ENCODE results near the gene LPP. TPM values are rescaled to one million over a fixed set of nuclear protein-coding genes. Genes with fewer than 3 reads are reported as not detected.

LPP gene
- polyA plus RNA-seq, 1 donor (not counting 4 experiments of a cell fraction or from before 2014, with no cell fraction given) = 16.0 TPM

DNA sequence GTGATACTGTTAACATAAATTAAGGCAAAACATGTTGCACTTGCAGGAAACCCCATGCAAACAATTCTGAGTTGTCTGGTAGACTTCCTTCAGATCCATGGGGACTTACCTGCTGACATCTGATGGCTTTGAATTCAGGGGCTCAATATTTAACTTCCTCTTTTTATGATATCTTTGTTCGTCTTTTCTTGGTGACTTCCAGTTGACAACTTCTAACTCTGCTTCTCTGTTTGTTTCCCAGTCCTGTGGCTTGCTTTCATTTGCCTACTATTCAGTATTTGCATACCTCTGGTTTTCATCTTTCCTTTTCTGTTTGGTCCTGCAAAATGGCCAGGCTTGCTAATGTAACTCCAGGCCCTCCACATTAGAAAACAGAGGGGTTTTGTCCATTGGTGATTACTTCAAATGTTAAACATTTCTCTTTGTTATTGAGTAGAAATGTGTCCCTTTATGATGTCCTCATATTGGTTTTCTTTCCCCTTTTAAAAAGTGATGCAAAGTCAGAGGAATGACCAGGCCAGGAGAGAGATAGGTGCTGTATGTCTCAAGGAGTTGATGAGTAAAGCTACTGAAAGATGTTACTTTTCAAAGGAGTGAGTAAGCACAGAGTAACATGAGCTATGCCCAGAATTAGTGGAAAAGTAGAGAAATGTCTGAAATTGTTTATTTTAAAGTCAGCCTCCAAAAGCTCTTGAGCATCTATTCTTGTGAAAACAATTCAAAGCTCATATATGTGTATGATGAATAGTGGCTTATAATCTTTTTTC is 335.9 kb downstream of the LPP start:
- FAIRE-seq = no peak

DNA sequence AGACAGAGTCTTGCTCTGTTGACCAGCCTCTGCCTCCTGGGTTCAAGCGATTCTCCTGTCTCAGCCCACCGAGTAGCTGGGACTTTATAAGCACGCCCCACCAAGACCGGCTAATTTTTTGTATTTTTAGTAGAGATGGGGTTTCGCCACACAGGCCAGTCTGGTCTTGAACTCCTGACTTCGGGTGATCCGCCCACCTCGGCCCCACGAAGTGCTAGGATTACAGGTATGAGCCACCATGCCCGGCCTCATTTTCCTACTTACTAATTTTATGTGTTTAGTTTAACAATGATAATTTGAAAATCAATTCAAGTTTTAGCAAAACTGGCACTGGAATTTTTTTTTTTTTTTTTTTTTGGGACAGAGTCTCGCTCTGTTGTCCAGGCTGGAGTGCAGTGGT is 336.5 kb downstream of the LPP start:
- H3K4me3 ChIP-seq (ENCODE audit: control insufficient read depth in 2 of 3, extremely low read depth in 1 of 3, insufficient read depth in 2 of 3, low read depth in 1 of 3, low read length in 3 of 3) = no peak overlapping the region
- no peaks in the 10 kb centered on the region for H3K79me2 ChIP-seq (ENCODE audit: control insufficient read depth, insufficient read depth, low read length)
- no peak overlapping the region for H3K9ac ChIP-seq (ENCODE audit: control insufficient read depth, extremely low read depth, insufficient read depth, low read length)
- no peaks in the 10 kb centered on the region for H3K9me1 ChIP-seq (ENCODE audit: control insufficient read depth, extremely low read depth, insufficient read depth, low read length)
- no peaks in the 10 kb centered on the region for H4K20me1 ChIP-seq (ENCODE audit: control insufficient read depth, extremely low read depth, insufficient read depth, low read length)
- no peak overlapping the region for H3K4me2 ChIP-seq (ENCODE audit: control insufficient read depth, extremely low read depth, insufficient read depth, low read depth, low read length)
- H3K27me3 ChIP-seq (ENCODE audit: control insufficient read depth, extremely low read depth, insufficient read depth, low read length) = no peaks in the 10 kb centered on the region
- no peaks in the 10 kb centered on the region for H3K36me3 ChIP-seq (ENCODE audit: control insufficient read depth in 2 of 2, extremely low read depth in 1 of 2, insufficient read depth in 2 of 2, low read length in 2 of 2)
- FAIRE-seq (no peak), DNase-seq (ENCODE audit: low read depth, low spot score) (no peak)
- H2AFZ ChIP-seq (ENCODE audit: control insufficient read depth, low read length) = no peak overlapping the region
- H3K9me3 ChIP-seq (ENCODE audit: control insufficient read depth, low read depth, low read length) = no peaks in the 10 kb centered on the region
- H3K4me1 ChIP-seq (ENCODE audit: control insufficient read depth, extremely low read depth, insufficient read depth, low read length) = peaks cover 4% of the 10 kb centered on the region
- no peak overlapping the region for H3K27ac ChIP-seq (ENCODE audit: control insufficient read depth, insufficient read depth, low read length)
- TF ChIP-seq EZH2 (IDR thresholded peaks at IDR 0.05; ENCODE audit: low read length) = no peak
- TF ChIP-seq, protein P1, sequence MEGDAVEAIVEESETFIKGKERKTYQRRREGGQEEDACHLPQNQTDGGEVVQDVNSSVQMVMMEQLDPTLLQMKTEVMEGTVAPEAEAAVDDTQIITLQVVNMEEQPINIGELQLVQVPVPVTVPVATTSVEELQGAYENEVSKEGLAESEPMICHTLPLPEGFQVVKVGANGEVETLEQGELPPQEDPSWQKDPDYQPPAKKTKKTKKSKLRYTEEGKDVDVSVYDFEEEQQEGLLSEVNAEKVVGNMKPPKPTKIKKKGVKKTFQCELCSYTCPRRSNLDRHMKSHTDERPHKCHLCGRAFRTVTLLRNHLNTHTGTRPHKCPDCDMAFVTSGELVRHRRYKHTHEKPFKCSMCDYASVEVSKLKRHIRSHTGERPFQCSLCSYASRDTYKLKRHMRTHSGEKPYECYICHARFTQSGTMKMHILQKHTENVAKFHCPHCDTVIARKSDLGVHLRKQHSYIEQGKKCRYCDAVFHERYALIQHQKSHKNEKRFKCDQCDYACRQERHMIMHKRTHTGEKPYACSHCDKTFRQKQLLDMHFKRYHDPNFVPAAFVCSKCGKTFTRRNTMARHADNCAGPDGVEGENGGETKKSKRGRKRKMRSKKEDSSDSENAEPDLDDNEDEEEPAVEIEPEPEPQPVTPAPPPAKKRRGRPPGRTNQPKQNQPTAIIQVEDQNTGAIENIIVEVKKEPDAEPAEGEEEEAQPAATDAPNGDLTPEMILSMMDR (optimal IDR thresholded peaks at IDR 0.05 in 1 of 3, IDR thresholded peaks at IDR 0.05 in 1 of 3, conservative IDR thresholded peaks at IDR 0.05 in 1 of 3; ENCODE audit: extremely low read depth in 1 of 3, insufficient read depth in 2 of 3, low read length in 3 of 3) = no peak
- dilution Hi-C loops (cut with MboI; ENCODE audit: extremely low pct_ligation_motif_present, low sequenced_read_pairs) = no loop called here

More for the DNA sequence above, 335.9 kb downstream of the LPP start:
- H3K4me2 ChIP-seq (ENCODE audit: control insufficient read depth, extremely low read depth, insufficient read depth, low read depth, low read length) = no peak overlapping the region
- no peak overlapping the region for H2AFZ ChIP-seq (ENCODE audit: control insufficient read depth, low read length)
- no peak overlapping the region for H3K27ac ChIP-seq (ENCODE audit: control insufficient read depth, insufficient read depth, low read length)
- no peaks in the 10 kb centered on the region for H3K27me3 ChIP-seq (ENCODE audit: control insufficient read depth, extremely low read depth, insufficient read depth, low read length)
- dilution Hi-C loops (cut with MboI; ENCODE audit: extremely low pct_ligation_motif_present, low sequenced_read_pairs) = no loop called here
- no peaks in the 10 kb centered on the region for H3K9me3 ChIP-seq (ENCODE audit: control insufficient read depth, low read depth, low read length)
- TF ChIP-seq EZH2 (IDR thresholded peaks at IDR 0.05; ENCODE audit: low read length) = no peak
- TF ChIP-seq, protein P1 (optimal IDR thresholded peaks at IDR 0.05 in 1 of 3, IDR thresholded peaks at IDR 0.05 in 1 of 3, conservative IDR thresholded peaks at IDR 0.05 in 1 of 3; ENCODE audit: extremely low read depth in 1 of 3, insufficient read depth in 2 of 3, low read length in 3 of 3) = no peak
- no peaks in the 10 kb centered on the region for H3K36me3 ChIP-seq (ENCODE audit: control insufficient read depth in 2 of 2, extremely low read depth in 1 of 2, insufficient read depth in 2 of 2, low read length in 2 of 2)
- peaks cover 4% of the 10 kb centered on the region for H3K4me1 ChIP-seq (ENCODE audit: control insufficient read depth, extremely low read depth, insufficient read depth, low read length)
- H4K20me1 ChIP-seq (ENCODE audit: control insufficient read depth, extremely low read depth, insufficient read depth, low read length) = no peaks in the 10 kb centered on the region
- DNase-seq (ENCODE audit: low read depth, low spot score) = no peak
- no peaks in the 10 kb centered on the region for H3K79me2 ChIP-seq (ENCODE audit: control insufficient read depth, insufficient read depth, low read length)
- H3K4me3 ChIP-seq (ENCODE audit: control insufficient read depth in 2 of 3, extremely low read depth in 1 of 3, insufficient read depth in 2 of 3, low read depth in 1 of 3, low read length in 3 of 3) = no peak overlapping the region
- no peak overlapping the region for H3K9ac ChIP-seq (ENCODE audit: control insufficient read depth, extremely low read depth, insufficient read depth, low read length)
- no peaks in the 10 kb centered on the region for H3K9me1 ChIP-seq (ENCODE audit: control insufficient read depth, extremely low read depth, insufficient read depth, low read length)

All from keratinocyte (primary cell).